NCI-H510A (cell line): ENCODE results near the gene RECQL5.

Experiments used
- DNase-seq: peaks from one replicate; lab custom pipeline; 2025; lab: John Stamatoyannopoulos, UW

The RECQL5 gene

DNA sequence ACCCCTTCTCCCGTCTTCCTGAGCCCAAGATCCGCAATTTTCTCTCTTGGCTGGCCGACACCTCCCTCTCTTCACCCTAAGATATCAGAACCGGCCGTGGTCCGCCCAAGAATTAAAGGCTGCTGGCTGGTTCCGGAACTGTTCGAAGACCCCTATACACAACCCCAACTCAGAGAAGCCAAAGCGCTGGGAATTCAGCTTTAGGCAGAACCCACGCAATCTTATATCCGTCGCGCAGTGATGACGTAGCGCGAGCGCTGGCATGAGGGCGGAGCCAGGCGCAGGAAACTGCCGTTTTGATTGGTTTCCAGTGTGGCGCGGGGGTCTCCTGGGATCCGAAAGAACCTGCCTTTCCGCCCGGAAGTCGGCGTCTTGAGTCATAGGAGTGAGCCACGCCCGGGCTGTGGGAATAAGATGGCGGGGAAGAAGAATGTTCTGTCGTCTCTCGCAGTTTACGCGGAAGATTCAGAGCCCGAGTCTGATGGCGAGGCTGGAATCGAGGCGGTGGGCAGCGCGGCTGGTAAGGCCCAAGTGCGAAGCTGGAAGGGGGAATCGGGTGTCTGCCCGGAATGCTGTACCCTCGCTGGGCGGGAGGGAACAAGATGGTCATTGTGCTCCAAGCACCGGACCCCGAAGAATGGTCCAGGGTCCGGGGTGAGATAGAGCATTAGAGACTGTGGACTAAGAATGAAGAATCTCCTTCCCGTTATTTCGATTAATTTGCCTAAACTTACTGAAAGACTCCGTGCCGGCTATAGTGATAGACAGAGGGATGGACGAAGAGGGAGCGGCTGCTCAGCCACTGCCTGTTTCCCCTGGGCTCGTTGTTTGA, at the start of gene RECQL5, which contains the start of gene SAP30BP:
TSS of gene RECQL5 (minus strand) at position 196 of the 832 bp plus-strand sequence. CDS start 597 bp downstream, outside the sequence.
TSS of gene SAP30BP (plus strand) at position 380 of the 832 bp plus-strand sequence. CDS start at position 415, 35 bp downstream.
- DNase-seq, result peak; percentile 97

- DNase-seq, result no peak
These were observed 45.5 kb upstream of the RECQL5 start for GRCh38 chr17:75712446-75712845.

DNA sequence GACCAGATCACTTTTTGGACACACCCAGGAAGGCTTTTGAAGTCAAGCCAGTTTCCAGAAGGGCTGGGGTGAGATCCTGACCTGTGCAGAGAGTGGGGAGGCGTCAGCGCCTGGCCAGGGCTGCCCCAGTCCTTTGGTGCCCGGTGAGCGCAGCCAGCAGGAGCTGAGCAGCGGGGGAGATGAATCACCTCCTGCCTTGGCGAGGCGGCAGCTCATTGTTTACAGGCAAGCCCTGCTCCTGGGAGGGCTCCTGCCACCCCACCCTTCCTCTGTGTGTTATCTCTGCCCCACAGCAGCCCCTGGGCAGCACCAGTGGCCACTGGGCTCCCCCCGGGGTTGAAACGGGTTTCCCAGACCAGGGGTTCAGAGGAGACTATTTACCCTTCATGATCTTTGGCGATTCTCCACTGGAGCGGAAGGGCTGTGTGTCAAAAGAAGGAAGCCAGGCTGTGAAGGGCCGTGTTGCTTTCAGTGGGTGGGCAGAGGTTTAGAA, 40.2 kb upstream of the RECQL5 start:
- no peak for DNase-seq

DNA sequence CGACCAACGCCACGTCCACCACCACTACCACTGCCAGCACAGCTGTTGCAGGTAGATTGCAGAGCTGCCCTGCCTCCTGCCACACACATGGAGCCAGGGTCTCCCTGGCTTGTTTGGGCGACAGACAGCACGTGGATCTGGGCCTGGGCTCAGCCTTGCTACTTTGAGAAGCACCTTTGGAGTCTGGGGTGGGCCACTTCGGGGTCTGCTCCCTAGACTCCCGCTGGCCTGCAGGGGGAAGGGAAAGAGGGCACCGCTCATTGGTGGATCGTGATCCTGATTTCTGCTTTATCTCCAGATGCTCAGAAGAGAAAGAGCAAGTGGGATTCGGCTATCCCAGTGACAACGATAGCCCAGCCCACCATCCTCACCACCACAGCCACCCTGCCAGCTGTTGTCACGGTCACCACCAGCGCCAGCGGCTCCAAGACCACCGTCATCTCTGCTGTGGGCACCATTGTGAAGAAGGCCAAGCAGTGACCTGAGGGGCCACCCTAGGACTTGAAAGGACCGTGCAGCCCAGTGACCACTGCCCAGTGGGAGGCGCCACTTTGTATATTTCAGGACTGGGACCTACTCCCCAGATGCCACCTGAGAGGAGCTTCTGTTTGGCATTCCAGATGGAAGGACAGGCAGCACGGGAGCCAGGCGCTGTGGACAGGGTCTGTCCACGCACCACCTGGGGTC, 39.2 kb upstream of the RECQL5 start:
- no peak for DNase-seq

- DNase-seq, result no peak
These were observed 38.3 kb upstream of the RECQL5 start for GRCh38 chr17:75704963-75705875.

DNA sequence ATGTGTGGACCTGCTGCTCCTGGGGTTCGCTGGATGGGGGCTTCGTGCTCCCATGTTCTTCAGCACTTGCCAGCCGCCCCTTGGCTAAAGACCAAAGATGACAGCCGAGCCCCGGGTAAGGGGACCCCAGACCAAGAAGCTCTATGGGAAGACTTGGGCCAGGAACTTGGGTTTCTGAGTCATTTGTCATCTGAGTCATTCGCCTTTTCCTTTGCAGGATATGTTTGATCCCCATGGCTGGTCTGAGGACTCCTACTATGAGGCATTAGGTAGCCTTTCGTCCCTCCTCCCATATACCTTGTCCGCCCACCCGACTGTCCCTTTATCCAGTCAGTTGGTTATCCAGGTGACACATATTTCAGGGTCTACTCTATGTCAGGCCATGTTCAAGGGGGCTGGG, 36.6 kb upstream of the RECQL5 start:
- no peak for DNase-seq

- DNase-seq, result no peak
These were observed 36.2 kb upstream of the RECQL5 start for GRCh38 chr17:75703191-75703590.

DNA sequence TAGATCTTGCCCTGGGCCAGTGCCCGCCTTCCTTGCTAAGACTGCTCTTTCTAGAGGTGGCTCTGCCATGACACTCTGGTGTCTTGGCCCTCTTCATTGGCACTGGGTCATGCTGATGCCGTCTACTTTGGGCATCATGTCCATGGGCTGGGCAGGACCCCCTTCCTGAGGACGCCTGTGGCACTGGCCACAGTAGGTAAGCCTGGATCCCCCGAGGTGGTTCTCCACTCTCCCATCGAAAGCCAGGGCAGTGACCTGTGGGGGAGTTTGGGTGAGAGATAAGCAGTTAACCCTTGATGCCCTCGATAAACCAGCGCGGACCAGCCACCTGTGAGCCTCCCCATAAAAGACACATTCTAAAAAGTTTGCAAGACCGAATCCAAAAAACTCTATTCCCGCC, 34.3 kb upstream of the RECQL5 start:
- no peak for DNase-seq

DNA sequence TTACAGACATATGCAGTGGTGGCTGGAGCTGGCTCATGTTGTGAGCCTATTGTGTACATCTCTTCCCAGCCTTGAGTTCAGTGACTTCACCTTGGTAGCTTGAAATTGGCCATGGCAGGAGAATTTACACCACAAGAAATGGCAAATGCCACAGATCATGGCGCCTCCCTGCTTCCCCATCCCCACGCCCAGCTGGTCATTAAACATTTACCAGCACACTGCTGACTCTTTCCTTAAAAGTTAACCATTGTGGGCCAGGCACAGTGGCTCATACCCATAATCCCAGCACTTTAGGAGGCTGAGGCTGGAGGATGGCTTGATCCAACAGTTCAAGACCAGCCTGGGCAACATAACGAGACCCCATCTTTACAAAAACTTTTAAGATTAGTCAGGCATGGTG, 31.7 kb upstream of the RECQL5 start:
- DNase-seq, result no peak

DNA sequence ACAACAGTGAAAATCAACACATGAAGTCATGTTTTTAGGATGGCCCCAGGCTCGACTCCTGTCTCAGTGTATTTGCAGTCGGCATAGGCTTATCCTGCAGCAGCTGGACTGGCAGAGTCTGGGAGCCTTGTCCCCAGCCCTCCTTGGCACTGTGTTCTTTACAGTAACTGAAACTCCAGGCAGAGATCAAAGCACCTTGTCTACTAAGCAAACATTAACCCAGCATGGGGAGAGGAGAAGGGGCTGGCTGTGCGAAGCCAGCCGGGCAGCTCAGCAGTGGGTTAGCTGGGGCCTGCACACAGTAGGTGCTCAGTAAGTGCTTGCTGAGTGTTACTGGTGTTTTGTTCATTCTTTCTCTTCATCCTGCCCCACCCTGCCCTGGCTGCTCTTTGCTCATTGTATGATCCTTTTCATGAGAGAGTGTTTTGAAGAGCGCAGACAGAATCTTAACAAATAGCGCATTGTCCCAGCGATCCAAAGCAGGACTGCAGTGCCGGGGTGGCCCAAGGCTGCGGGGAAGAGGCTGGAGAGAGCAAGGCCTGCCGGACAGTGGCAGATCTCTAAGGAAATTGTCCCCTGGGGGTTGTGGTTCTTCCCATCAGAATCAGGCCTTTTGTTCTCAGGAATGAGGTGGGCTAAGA, 30.8 kb upstream of the RECQL5 start:
- no peak for DNase-seq

- no peak for DNase-seq
These were observed 28.9 kb upstream of the RECQL5 start for GRCh38 chr17:75695830-75696271.

DNA sequence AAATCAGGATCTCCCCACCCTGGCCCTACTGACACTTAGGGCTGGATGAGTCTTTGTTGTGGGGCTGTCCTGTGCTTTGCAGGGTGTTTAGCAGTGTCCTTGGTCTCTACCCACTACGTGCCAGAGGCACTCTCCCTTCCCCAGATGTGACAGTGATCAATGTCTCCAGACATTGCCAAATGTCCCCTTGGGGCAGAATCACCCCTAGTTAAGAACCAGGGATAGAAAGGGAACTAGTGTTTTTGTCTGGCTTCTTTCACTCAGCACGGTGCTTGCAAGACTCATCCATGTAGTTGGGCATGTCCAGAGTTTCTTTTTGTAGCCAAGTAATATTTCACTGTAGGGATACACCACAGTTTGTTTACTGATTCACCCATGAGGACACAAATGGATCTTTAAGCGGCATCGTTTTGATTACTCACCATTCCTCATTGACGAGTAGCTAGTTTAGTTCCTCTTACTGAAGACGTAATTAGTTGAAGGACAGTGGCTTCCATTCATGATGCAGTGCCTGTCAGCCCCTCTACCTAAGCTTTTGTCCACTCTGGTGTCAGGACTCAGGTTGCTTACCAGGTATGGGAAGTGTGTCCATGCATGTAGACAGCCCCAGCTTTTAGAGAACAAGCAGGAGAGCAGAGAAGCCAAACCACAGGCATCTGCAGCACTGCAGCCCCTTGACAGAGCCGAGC, 28.3 kb upstream of the RECQL5 start:
- DNase-seq, result no peak

DNA sequence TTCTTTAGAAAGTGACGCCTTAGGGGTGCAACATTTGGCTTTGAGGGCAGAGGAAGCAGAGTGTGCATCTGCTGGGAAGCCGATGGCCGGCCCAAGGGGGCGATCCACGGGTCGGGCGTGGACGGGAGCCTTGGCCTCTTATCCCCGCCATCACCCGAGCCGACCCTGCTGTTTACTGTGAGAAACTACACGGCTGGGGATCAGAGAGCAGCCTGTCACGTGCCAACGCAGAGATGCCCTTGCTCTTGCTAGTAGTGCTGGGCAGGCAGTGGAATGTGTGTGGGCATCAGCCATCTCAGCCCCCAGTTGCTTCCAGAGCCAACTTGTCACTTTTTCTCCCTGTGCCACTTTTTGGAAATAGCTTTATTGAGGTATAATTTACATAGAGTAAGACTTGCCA, 27.6 kb upstream of the RECQL5 start:
- no peak for DNase-seq

DNA sequence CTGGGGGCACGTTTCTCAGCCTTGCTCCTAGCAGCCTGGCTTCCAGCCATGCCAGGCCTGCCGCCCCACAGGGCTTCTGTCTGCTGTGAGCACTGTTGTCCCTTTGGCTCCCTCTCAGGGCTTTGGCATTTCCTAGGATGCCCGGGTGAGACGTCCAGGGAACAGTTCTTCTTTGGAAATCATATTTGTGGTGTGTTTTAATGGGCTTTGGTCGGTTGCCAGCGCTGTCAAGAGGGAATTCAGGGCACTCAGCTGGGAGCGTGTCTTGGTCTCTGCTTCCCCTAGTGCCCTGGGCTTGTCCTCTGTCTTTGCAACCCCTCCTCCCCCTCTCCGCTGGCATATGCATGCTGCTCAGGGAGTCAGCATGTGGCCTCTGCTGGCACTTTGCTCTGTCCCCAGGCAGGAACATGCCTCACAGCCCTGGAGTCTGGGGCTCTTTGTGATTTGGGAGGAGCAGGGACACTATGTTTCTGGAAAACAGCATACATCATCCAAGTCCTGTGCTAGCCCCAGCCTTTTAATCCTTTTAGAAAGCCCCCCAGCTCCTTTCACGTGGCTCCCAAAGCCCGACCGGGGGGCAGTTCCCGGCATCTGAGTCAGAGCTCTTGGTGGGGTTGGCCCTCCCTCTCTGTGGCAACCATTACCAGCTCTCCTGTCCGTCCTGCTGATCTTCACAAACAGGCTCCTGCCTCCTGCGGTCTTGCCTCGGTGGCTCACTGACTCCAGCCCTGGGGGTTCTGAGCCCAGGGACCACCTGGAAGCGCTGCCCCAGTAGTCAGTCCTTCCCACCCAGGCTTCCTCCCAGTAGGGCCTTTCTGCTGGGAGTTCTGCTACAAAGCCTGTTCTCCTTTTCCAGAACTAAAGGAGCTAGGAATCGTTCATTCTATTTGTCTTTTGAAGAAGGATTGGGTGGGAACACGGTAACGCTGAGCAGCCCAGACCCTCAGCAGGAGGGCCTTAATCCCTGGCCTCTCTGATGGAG, 26.8 kb upstream of the RECQL5 start:
- no peak for DNase-seq

DNA sequence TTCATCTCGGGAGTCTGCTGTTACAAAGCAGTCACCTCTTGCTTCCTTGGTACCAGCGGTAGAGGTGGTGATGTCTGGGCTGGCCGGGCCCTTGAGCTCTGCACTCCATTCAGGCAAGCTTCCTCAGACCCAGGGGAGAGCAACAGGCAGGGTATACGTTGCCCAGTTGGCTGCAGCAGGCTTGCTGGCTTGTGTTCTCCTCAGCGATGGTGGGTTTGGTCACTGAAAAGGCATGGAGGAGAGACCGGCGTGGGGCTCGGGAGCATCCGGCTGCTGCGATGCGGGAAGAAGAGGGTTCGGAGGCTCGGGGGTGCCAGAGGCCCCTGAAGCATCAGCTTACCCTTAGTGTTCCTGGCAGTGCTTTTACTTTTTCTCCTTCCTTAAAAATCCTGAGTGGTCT, 26.0 kb upstream of the RECQL5 start:
- DNase-seq, result no peak

DNA sequence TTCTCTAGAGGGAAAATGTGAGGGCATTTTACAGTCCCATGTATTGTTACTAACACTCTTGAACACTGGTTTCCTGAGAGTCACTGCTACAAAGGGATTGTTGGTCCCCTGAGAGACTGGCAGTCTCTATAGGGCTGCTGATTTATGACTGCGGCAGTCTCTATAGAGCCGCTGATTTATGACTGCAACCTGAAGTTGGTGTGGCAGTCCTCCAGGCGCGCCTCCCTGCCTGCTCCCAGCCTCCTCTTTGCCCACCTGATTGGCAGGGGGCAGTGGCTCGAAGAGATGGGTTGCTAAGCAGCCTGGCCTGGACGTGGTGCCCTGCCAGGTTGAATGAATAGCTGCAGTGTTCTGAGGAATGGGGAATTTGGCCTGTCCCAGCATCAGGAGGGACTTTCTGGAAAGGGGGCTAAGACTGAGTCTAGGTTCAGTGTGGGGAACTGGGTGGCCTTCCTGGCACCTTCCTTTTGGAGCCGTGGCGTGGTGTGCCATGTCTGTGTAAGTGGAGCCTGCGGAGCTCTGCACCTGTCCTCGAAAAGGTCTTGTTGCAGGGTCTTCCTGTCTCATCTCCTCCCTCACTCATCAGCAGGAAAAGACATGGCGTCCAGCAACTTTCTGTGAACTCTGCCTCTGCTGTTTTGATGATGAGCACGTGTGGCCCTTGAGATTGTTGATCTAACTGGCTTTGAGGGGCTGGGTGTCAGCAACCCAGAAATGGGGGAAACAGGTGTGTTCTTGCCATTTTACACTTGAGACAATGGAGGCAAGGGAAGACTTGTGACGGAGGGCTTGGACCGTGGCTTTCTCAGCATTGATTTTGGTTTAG, 25.1 kb upstream of the RECQL5 start:
- DNase-seq, result no peak

DNA sequence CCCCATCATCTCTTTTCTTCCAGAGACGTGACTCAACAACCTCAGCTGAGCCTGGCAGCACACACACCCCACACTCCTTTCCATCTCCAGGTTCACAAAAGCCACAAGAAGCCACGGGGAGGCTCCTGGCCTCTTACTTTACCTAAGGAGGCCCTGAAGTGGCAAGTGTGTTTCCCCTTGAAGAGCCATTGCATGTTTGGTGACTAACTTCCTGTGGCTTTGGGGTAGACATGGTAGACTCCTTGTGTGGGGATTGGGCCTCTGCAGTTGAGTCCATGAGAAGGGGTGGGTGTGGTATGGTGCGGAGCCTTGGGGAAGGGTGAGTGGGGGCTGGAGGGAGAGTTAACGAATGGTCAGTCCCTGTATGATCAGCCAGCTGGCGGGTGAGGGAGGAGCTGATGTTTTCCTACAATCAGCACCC, 24.4 kb upstream of the RECQL5 start:
- DNase-seq, result no peak

DNA sequence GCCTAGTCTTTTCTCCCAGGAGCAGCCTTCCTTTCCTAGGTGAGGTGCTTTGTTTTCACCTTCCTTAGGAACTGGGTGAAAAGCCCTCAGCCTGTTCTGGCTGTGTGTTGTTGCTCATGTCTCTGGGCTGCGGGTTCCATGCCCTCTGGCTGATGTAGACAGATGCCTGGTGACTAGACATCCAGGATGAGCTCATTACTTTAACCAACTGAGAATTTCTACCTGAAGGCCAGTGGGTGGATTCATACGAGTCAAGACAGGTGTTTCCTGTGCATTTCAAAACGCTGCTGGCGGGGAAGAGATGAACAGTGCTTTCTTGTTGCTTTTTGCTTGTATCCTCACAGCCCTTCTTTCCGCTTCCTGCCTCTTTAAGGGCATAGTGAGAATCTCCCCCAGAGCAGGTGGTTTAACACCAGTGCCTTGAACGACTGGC, 22.5 kb upstream of the RECQL5 start:
- peak; percentile 7 for DNase-seq
